ENCODE results near the gene C11orf58. TPM values are rescaled to one million over a fixed set of nuclear protein-coding genes. Genes with fewer than 3 reads are reported as not detected.
A peak's percentile ranks its signal among the peaks of the same experiment; 100 is the strongest.

C11orf58 gene
- polyA plus RNA-seq, 5 donors, result 319 to 386 (median 379) TPM

DNA sequence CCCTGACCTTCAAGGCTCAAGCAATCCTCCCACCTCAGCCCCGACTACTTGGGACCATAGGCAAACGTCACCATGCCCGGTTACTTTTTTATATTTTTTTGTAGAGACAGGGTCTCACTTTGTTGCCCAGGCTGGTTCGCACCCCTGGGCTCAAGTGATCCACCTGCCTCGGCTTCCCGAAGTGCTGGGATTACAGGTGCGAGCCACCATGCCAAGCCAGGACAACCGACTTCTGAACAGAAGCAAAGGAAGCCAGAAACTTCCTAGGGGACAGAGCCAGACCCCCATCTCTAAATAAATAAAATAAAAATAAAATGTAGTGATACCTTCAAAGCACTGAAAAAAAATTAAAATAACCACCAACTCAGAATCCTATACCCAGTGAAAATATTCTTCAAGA lies 26.4 kb downstream of the C11orf58 start:
- no peak for DNase-seq

DNA sequence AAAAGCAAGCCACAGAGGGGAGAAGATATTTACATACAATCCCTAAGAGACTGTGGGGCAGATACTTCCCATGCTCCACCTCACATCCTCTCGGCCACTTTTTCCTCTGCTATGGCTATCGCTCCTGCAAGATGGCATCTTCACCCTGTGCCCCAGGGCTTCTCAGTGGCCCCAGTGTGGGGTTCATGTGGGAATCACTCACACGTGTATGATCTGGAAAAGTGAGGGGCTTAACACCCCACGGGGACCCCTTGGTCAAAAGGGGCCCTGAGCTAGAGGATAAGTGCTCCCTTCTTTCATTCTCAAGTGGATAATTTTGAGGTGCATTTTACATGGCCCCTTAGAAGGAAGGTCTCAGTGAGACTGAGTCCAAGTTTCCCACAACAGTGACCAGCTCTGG lies 28.7 kb downstream of the C11orf58 start:
- no peak for DNase-seq

DNA sequence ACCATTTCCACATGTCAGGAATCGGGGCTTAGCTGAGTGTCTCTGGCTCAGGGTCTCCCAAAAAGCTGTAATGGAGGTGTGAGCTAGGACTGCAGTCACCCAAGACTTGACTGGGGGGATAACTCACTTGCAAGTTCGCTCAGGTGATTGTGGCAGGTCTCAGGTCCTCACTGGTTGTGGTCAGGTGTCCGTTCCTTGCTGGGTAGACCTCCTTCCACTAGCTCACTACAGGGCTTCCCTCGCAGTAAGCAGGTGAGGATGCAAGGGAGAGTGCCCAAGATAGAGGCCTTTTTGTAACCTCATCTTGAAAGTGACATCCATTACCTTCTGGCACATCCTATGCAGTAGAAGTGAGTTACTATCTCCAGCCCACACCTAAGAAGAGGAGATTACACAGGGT lies 29.5 kb downstream of the C11orf58 start:
- DNase-seq, result no peak

DNA sequence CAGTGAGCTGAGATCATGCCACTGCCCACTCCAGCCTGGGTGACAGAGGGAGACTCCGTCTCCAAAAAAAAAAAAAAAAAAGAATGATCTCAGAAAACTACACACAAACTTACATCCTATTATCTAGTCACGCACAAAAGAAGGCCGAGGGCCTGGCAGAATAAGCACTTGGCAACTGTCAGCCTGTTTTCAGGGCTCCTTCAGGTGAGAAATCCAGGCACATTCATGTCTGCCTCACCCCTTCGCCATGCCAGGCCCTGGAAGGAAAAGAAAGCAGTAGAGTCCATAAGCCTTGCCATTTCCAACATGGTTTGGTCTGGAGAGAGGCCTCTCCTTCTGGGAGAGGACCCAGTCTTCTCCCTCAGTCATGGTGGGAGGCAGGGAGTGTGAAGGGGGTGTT lies 30.9 kb downstream of the C11orf58 start:
- no peak for DNase-seq

DNA sequence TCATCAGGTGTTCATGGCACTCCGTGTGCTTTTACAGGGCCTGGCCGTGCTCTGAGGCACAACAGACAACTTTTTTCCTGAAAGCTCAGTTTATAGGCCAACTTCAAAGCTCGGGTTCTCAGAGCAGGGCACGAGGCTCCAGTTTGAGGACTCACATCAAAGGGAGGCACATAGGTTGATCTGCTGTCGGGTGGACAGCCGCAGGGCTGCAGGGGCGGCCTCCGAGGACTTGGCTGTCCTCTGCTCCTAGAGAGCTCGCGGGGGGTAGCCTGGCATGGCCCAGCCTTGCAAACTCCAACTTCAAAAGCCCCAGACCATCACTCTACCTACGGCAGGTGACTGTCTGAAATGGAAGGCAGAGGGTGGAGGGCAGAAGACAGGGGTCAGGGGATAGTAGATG lies 31.6 kb downstream of the C11orf58 start:
- no peak for DNase-seq

DNA sequence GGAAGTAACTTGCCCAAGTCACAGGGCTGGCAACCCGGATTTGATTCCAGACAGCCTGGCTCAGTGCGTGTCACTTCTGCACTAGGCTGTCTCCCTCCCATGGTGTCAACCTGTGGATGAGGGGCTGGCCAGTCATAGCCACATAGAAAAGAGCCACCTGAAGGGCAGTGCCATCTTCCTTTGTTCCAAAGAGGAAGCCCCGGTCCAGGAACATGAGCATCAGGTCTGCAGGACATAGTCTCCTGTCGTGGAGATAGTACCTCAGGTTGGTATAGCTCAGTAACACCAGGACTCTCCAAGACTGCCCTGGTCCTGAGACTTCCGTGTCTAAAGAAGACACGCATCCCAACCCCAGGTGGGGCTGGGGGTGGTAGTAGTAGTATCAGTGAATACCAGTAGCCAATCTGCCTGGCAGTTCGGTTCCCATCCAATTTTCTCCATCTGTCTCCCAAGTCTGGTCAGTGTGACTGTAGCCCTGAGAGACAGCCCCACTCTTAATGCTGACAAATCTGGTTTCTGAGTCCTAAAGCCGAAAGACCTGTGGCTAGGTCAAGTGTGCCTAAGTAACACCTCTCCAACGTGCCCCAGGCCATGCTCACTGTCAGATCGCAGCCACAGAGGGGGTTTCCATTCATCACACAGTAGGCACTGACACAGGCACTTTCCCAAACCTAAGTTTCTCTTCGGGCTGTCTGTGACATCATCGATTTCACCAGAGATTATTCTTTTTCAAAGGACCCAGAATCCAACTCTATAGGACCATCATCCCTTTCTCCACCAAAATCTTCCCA lies 33.1 kb downstream of the C11orf58 start:
- no peak for DNase-seq

DNA sequence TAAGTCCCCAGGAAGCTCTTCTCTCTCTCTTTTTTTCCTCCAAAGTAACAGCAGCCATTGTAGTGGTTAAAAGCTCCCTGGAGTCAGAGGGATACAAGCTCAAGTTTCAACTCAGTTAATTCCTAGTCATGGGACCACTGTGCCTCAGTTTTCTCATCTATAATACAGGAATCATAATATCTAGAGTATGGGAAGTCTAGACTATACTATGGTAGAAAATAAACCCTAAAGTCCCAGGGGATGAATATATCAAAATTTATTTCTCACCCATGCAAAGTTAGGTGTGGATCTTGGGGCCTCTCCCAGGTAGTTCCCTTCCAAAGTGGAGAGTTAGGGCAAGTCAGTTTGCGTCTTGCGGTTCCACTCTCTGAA lies 33.7 kb downstream of the C11orf58 start:
- DNase-seq, result no peak

DNA sequence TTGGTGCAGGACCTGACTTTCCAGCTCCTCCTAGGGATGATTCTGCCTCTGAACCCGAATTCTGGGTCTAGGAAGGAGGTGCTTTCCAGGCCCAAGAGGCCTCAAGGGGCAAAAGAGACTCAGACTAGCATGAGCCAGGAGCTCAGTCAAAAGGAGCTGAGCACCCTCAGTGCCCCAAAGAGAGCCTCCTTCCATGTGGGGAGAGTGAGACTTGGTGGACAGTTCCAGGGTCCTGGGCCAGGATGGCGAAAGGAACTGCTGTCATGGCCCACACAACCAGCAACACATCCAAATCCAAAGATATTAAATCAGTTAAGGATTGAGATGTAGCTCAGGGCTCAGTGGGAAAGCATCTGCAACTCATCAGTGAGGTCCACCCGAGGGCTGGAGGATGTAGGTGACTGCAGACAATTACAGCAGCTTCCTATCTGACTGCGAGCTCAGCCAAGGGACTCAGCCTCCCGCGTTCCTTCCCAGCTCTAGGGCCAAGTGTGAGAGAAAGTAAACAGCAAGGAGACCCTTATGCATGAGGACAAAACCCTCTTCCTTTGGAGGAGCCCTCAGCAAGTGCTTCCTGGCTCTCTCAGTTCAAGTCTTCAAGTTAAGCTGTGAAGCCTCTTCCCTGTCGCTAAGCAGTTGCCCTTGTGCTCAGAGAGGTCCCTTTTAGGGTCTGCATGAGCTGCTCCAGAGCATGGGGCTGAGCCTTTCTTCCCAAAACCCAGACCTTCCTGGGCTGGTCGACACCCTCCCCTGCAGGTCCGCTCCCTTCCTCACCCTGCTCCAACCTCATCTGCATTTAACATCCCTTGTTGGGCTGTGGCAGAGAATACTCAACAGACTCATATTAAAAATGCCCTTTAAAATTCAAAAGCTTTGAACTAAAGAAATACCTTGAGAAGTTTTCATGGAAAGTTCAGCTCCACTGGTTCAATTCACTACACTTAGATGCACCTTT lies 35.8 kb downstream of the C11orf58 start:
- no peak for DNase-seq

DNA sequence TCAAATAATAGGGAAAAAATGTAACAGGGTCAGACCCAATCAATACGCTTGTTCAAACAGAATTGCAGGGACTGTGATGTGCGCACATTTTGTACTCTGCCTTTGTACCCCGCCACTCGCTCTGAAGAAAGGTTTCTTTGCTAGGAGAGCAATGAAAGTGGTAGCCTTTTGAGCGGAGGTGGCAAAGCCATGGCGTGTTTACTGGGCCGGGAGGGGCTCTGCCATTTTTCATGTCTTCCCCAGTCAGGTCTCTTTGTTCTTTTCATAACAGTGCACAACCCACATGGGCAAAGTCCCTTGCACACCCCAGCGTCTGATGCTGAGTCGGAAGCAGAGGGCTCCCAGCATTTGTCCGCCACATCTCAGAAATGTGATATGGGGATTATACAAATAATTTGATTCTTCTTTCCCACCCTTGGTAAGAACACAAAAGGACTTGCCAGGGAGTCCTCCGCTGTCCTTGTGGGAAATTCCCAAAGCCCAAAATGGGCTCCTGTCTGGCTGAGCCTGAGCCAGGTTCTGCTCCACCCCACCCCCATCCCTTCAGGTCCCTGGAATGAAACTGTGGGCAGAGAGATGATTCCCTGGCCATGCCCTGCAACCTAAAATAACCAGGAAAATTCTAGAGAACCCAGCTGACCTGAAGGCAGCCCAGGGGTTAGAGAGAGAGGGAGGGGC lies 36.6 kb downstream of the C11orf58 start:
- DNase-seq, result no peak

DNA sequence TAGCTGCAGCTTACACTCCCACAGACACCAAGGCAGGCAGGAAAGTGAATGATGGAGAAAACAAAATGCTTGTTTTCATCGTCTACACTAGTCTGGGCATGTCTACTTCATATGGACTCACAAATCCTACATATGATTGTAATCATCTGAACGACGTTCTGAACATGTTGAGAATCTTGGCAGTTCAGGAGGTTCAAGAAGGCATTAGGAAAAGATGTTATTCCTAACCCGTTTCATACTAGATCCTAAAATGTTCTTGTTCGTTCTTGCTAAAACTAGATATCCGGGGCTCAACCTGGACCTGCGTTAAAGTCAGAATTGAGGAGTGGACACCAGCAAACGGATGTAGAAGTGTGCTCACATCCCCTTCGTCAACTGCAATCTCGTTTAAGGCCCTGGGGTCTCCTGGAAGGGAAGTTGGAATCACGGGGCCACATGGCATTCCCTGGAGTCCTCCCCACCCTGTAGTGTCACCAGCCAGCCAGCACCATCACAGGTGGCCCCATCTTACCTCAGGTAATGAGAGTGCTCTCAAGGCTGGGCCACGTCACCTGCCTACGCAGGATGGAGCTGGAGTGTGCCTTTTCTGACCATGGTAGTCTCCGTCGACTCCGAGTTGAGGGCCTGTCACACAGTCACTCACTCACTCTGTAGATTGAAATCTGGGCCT lies 37.3 kb downstream of the C11orf58 start:
- no peak for DNase-seq

DNA sequence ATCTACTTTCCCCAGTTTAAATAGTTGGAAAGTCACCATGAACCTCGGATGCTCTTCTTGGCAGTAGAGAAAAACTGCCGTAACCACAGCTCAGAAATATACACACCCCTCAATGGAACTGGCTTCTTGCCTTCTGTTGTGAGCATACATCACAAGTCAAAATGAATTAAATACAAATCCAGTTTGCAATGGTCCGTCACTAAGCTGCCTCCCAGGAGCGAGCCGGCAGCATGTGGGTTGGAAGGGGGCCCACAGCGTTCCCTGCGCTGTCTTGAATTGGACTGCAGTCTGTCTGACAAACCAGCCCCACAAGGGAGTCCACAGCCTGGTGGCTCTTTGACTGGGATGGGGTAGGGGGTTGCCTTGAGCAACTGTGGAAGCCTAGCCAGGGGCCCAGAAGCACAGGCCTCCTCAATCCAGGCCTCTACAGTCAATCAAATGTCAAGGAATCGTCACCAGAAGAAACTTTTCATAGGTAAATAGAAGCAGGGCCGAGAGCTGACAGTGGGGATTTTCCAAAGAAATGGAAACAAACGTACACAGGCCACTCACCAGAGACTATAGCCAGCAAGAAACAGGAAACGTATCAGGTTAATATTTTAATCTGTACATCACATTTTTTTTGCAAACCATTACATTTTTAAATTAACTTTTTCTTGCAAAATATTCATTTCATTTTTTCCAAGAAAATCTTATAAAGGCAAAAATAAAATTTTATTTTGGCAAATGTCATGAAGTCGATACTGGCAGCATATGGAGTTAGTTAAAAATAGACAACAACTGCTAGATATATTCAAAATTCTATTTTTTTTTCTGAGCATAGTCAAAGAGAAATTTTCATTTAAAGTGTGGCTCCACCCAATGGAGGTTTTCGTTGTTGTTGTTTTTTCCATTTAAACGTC lies 38.5 kb downstream of the C11orf58 start:
- DNase-seq, result no peak

DNA sequence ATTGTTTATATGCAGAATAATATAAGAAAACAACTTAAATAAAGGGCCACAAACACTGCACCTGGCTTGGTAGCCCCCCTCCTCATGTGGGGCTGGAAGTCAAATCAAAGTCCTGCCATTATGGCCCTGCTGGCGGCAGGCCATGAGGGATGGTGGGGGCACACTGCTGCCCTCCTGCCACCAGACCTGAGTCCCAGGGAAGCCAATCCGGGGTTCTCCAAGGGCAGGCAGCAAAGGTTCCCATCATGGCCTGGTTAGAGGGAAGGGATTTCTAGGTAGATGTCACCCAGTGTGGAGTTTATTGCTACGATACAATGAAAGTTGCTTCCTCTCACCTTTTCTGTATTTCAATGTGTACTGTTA lies 39.1 kb downstream of the C11orf58 start:
- no peak for DNase-seq

DNA sequence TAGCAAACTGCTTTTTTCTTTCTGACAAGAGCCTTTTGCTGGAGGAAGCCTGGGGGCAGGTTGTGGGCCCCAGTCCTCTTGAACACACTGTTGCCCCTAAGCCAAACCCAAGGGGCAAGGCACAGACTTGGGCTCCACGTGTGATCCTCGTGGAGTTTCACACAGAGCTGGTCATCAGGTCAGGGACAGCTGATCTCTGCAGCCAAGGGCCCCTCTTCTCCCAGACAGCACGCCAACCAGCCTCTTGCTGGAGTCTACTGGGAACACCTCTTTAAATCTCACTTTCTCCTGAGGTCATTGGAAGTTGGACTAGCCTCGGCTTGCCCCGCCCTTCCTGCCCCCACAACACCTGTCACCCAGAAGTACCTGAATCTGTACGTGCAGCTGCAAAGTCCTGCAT lies 39.8 kb downstream of the C11orf58 start:
- no peak for DNase-seq

DNA sequence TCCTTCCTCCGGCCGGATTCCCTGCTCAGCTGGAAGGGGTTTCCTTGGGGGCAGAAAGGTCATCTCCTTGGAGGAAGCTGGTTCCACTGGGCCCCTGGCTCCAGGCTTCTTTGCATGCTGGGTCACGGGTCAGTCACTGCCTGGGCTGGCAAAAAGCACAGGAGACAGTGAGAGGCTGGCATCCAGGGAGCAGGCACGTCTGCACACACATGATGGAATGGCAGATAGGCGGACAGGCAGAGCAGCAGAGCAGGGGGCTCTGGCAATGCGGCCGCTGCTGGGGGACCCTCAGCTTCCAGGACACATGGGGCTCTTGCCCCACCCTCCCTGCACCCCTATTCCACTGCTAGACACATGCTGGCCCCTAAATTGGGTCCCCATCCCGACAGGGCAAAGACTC lies 40.4 kb downstream of the C11orf58 start:
- no peak for DNase-seq

DNA sequence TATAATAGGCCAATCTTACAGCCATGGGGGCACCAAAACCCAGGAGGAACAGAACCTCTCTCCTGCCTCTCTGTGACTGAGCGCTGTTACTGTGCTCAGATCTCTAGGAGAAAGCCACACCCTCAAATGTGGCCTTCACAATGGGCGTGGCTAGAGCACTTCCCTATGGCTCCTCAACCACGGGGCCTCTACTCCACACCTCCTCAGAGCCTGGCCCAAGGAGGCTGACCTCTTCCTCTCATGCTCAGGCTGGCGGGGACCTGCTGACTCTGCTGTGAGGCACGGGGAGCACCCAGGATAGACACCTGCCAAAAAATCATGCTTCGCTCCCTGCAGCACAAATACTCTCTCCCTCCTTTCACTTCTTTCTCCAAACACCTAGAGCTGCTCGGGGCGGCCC lies 41.0 kb downstream of the C11orf58 start:
- no peak for DNase-seq

DNA sequence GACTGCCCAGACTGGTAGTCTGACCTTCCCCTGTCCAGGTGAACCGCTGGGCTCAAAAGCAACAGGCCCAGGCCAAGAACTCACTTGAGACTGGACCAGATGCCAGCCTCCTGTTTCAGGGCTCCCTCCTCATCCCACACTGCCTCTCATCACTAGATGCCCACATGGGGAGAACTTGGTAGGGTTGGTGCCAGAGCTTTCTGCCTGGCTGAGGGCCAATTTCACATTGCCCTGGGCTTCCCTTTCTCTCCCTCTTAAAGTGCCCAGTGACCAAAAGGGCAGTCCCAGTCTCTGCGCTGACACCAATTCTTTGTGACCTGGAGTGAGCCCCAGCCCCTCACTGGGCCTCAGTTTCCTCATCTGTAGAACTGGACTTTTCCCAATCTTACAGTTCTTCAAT lies 41.7 kb downstream of the C11orf58 start:
- DNase-seq, result no peak

DNA sequence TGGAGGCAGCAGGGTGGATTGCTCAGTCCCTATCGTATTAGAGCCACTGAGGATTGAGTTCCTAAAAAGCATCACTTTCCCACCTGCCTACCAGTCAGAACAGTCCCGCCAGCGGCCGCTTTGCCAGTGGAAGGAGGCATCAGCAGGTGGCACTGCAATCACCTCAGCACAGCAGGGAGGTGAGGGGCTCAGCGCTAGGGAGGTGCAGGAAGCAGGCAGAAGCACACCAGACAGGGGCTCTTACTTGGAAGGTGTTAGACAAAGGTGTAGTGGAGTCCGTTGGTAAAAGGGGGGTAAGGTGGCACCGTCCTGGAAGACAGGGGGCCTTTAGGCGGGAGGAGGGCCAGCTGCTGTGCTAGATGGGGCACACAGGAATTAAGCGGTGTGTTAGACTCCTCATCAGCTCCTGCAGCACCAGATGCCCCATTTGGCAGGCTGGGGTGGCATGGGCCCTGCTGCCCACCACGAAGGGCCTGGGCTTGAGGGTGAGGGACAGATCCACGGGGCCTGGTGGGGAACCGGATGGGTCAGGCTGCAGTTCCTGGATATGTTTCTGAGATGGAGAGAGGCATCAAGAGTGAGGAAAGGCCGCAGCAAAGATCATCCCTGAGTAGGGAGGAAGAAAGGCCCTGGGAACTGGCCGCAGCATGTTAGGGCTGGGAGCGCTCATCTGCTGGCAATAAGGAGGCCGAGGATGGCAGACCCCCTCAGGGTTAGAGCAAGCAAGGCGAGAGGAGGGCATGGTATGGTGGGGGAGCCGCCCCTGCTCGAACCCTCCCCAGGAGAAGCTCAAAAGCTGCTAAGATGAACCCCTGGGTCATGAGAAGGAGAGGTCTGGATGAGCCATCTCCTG lies 42.5 kb downstream of the C11orf58 start:
- no peak for DNase-seq

DNA sequence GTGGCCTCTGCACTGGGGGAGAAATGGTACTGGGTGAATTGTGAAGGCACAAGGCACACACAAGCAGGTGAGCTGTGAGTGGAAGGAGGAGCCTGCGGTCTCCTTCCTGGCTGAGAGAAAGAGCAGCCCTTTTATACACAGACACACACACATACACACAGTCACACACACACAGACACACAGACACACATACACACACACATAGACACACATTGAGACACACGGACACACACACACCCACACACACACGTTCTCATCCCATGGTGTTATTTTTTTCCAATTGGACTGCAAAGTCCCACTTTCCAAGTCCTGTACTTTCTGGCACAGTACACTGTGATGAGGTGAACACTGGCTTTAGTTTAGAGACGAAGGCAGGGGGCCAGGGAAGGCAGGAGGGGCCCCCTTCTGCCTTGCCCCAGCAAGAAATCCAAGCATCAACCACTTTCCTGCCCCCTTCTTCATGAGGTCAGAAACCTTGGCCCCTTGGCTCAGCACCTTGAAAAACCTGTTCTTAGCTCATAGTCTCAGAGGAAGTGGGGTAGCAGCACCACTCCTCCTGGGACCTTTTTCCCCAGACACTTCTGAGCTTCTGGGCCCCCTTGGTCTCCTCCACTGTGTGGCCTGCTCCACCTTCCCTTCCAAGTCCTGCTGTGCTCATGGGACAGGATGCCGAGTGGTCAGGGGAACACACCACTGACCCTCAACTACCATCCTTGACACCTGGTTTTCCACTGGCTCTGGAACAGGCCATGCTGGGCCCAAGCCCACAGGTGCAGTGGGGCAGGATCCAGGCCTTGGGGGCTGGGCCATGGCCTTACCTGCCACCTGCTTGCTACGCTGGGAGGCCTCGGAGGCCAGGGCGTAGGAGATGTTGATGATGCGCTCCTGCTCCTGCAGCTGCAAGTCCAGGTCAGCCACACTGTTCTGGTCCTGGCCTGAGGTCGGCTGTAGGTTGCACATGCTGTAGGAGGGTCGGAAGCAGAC lies 43.8 kb downstream of the C11orf58 start:
- DNase-seq, result peak; percentile 60 to 69
